Omental fat pad (tissue), 4 donors: ENCODE results near the gene RCBTB2. TPM values are rescaled to one million over a fixed set of nuclear protein-coding genes. Genes with fewer than 3 reads are reported as not detected.

Experiments used
- ATAC-seq: fragments of 150-250 bp; one replicate; pipeline ENCODE4 v1.9.1; 2016; ENCODE audit warnings: mild to moderate bottlenecking, moderate library complexity; ENCODE audit not compliant: low FRiP score
- DNase-seq: peaks from one replicate; pipeline ENCODE4 v3.0.0-alpha.2; 2019; ENCODE audit warnings: low spot score
- total RNA-seq, 4 donors: library from RNA; depleted of rRNA; stranded (reverse); fragments of >200 nt; gene quantifications; one replicate each; pipeline ENCODE4 v1.1.0, GENCODE V29; 2016
- TF ChIP-seq, protein P1 (sequence below), 3 donors: fragments of 450-650 bp; IDR thresholded peaks; one replicate each; pipeline ENCODE4 v1.5.1; 2016 to 2017; ENCODE audit warnings: antibody characterized with exemption in 3 of 3, mild to moderate bottlenecking in 3 of 3, moderate library complexity in 2 of 3

Gene RCBTB2
- total RNA-seq, 4 donors from 2014 or later: 6.7 to 30.6 (median 13.0) TPM

- no peak for ATAC-seq
- TF ChIP-seq, protein P1, sequence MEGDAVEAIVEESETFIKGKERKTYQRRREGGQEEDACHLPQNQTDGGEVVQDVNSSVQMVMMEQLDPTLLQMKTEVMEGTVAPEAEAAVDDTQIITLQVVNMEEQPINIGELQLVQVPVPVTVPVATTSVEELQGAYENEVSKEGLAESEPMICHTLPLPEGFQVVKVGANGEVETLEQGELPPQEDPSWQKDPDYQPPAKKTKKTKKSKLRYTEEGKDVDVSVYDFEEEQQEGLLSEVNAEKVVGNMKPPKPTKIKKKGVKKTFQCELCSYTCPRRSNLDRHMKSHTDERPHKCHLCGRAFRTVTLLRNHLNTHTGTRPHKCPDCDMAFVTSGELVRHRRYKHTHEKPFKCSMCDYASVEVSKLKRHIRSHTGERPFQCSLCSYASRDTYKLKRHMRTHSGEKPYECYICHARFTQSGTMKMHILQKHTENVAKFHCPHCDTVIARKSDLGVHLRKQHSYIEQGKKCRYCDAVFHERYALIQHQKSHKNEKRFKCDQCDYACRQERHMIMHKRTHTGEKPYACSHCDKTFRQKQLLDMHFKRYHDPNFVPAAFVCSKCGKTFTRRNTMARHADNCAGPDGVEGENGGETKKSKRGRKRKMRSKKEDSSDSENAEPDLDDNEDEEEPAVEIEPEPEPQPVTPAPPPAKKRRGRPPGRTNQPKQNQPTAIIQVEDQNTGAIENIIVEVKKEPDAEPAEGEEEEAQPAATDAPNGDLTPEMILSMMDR (IDR thresholded peaks at IDR 0.05): no peak
Measured at GRCh38 chr13:48494874-48495273, 38.0 kb downstream of the RCBTB2 start.

GRCh38 chr13:48493851-48494250, 39.0 kb downstream of the RCBTB2 start:
- no peak for ATAC-seq
- DNase-seq: no peak
- TF ChIP-seq, protein P1 (IDR thresholded peaks at IDR 0.05): no peak

More at GRCh38 chr13:48494874-48495273, 38.0 kb downstream of the RCBTB2 start:
- DNase-seq: no peak

- TF ChIP-seq, protein P1 (IDR thresholded peaks at IDR 0.05): no peak
- ATAC-seq: no peak
- no peak for DNase-seq
Measured at GRCh38 chr13:48493066-48493765, 39.7 kb downstream of the RCBTB2 start.

- TF ChIP-seq, protein P1 (IDR thresholded peaks at IDR 0.05): no peak
Measured at GRCh38 chr13:48492470-48493065, 40.3 kb downstream of the RCBTB2 start.

GRCh38 chr13:48492096-48492440, 40.8 kb downstream of the RCBTB2 start:
- ATAC-seq (no peak), DNase-seq (no peak)
- TF ChIP-seq, protein P1 (IDR thresholded peaks at IDR 0.05): no peak

More at GRCh38 chr13:48492470-48493065, 40.3 kb downstream of the RCBTB2 start:
- no peak for ATAC-seq
- no peak for DNase-seq

DNA sequence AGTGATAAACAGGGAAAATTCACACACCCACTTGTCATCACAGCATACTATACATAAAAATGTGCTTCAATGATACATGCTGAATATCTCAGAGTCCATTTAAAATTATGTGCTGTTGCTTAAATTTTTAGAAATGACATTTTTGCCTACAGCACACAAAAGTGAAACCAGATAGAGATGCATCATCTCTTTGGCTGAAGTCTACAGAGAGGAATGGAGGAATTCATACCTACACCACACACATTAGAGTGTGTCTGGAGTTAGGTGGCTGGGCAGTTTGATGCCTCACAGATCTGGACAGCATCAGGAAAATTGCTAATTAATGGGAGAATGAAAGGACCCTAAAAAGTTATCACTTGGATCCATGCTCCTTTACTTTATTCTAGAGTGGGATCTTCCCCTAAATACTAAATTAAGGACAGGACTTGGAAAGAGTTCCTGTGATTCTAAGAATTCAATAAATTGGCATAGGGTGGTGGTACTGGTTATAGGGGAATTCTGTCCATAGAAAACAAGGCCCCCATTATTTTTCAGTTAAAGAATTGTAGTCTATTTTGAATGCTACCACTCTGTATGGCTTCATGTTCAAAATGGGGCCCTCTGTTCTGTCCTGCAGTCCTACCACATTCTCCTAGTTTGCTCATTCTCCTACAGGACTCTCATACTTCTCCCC, 41.3 kb downstream of the RCBTB2 start:
- no peak for ATAC-seq

More for the DNA sequence above, 41.3 kb downstream of the RCBTB2 start:
- DNase-seq: no peak
- TF ChIP-seq, protein P1 (IDR thresholded peaks at IDR 0.05): no peak
